ENCODE results near the gene PFN2.
A peak's percentile ranks its signal among the peaks of the same experiment; 100 is the strongest.

DNA sequence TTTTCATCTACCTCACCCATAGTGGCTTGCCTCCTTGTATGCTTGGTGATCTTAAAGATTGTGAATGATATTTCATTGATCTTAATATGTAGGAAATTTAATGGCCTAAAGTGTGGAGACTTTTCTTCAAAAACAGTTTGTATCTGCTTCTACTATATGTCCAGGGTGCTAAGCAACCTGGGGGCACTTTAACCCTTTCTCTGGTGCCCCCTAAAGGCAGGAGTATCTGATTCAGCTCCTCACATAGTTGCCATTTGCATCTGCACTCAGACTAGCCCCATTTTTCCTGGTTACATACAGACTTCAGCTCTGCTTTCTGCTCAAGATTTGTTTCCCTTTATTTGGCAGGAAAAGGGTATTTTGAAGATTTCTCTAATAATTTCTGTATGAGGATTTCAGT is 5.2 kb upstream of the PFN2 start:
- TF ChIP-seq, protein P1, sequence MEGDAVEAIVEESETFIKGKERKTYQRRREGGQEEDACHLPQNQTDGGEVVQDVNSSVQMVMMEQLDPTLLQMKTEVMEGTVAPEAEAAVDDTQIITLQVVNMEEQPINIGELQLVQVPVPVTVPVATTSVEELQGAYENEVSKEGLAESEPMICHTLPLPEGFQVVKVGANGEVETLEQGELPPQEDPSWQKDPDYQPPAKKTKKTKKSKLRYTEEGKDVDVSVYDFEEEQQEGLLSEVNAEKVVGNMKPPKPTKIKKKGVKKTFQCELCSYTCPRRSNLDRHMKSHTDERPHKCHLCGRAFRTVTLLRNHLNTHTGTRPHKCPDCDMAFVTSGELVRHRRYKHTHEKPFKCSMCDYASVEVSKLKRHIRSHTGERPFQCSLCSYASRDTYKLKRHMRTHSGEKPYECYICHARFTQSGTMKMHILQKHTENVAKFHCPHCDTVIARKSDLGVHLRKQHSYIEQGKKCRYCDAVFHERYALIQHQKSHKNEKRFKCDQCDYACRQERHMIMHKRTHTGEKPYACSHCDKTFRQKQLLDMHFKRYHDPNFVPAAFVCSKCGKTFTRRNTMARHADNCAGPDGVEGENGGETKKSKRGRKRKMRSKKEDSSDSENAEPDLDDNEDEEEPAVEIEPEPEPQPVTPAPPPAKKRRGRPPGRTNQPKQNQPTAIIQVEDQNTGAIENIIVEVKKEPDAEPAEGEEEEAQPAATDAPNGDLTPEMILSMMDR (IDR thresholded peaks at IDR 0.05; ENCODE audit: borderline replicate concordance, extremely low read depth, low read length, poor library complexity, severe bottlenecking): peak; percentile 20
- no peak for TF ChIP-seq EZH2 (IDR thresholded peaks at IDR 0.05; ENCODE audit: borderline replicate concordance, low read depth, low read length, severe bottlenecking)
